Activated CD8-positive, alpha-beta memory T cell treated with anti-CD3 and anti-CD28 coated beads, Interleukin-2, amount 50 U/mL, for 1 hour (primary cell): ENCODE measurements around the gene MIA2.
"Not testable (repeated sequence)": the region's sequence is repeated elsewhere in the genome, so short reads cannot be mapped to it uniquely, and the experiment has no call there.

ENCODE experiments used
- DNase-seq: peaks from one replicate; pipeline ENCODE4 v3.0.0-alpha.2; 2020; ENCODE audit errors: extremely low read depth

Gene MIA2

DNA sequence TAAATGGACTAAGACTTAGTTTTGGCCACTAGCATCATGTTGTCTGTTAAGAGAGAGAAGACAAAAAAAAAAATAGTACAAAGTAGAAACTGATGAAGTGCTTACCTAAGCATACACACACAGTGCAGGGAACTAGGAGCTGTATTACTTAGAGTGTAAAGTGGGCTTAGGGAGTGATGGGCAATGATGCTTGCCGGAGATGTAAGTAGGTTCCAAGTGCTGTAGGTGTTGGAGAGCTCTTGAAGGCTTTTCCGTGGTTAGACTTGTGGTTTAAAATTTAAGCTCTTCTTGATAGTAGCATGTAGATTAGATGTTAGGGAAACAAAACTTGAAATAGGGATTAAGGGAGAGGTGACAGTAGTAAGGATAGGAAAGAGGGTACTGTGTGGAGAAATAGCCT, 34.7 kb downstream of the MIA2 start:
- no peak for DNase-seq

DNA sequence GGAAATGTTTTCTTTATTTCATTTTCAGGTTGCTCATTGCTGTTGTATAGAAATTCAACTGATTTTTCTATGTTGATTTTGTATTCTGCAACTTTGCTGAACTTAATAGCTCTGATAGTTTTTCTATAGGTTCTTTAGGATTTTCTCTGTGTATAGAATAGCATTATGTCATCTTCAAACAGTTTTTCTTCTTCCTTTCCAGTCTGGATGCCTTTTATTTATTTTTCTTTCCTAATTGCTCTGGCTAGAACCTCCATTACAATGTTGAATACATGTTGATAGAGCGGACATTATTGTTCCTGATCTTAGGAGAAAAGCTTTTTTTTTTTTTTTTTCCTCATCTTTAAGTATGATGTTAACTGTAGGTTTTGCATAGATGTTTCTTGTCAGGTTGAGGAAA, 39.2 kb downstream of the MIA2 start:
- DNase-seq = no peak

DNA sequence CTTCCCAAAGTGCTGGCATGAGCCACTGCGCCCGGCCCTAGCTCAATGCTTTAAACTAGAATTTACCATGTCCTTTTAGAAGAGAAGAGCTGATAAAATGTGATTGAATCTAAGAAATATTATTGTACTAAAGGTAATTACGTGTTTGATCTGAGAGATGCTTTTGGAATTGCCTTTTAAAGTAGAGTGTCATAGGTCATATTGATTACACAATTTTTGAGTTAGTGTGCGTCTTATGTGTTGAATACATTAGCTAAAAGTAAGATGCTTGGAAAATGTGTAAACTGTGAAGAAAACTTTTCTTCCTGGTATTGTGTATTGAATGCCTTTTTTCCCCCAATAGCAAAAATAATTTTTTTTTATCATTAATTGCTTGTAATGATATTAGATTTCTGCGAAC, 41.7 kb downstream of the MIA2 start:
- no peak for DNase-seq

DNA sequence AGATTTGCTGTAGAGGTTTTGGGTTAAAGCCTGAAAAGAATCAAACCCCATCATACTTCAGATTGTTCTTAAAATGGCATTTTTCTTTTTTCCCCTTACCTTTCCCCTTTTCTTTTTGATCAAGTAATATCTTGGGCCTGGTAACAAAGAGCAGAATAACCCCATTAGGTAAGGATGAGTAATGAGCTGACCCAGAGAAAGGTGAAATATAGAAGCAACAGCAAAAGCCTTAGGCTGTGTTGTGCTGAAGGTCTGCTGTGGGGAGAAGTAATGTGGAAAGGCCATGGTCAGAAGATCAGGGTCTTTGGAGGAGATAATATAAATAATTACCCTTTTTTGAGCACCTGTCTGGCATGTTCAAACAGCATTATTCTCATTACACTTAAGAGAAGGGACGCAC, 42.3 kb downstream of the MIA2 start:
- no peak for DNase-seq

DNA sequence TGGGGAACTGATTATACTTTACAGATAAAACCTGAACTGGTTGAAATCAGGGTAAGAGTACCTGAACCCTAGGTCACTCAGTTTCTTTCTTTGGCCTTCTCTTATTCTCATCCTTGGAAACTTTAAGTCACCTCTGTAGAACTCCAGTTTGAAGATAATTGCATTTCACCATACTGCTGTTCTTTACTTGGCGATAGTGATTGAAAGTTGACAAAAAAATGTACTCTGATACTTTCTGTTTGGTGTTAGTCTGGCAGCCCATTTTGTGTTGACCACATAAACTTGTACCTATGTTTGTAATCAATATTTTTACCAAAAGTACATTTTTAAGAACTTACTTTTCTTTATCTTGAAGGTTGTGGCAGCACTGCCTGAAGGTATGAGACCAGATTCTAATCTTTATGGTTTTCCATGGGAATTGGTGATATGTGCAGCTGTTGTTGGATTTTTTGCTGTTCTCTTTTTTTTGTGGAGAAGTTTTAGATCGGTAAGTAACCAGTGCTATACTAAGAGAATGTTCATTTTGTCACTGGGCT, 42.9 kb downstream of the MIA2 start:
- DNase-seq = no peak

DNA sequence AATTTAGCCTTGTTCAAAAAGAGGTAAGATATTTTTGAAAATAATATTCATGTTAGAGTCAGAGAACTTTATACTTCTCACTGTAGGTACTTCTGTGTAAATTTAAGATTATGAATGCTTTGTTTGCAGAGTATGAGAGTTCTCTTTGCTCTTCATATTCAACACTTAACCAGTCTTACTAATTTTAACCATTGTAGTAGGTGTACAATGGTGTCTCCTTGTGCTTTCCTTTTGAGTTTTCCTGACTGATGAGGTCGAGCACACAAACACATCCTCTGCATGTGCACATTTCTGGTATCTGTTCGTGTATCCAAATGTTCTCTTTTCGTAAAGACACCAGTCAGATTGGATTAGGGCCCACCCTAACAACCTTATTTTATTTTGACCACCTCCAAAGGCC, 45.8 kb downstream of the MIA2 start:
- DNase-seq = no peak

DNA sequence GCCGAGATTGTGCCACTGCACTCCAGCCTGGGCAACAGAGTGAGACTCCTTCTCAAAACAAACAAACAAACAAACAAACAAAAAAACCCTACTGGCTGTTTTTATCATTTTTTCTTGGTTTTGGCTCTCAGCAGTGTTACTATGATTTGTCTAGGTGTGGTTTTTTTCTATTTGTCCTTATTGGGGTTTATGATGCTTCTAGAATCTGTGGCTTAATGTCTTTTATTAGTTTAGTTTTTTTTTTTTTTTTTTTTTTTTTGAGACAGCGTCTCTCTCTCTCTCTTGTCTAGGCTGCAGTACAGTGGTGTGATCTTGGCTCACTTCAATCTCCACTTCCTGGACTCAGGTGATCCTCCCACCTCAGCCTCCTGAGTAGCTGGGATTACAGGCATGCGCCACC, 47.0 kb downstream of the MIA2 start:
- not testable (repeated sequence) for DNase-seq

DNA sequence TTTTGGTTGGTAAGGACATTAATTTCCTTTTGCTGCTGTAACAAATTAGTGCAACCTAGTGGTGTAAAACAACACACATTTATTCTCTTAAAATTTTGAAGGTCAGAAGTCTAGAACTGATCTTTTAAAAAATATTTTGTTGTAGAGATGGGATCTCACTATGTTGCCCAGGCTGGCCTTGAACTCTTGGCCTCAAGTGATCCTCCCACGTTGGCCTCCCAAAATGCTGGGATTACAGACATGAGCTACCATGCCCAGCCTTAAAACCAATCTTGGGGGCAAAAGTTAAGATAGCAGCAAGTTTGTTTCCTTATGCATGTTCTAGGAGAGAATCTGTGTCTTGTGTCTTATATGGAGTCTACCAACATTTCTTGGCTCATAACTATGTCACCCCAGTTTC, 55.8 kb downstream of the MIA2 start:
- no peak for DNase-seq

DNA sequence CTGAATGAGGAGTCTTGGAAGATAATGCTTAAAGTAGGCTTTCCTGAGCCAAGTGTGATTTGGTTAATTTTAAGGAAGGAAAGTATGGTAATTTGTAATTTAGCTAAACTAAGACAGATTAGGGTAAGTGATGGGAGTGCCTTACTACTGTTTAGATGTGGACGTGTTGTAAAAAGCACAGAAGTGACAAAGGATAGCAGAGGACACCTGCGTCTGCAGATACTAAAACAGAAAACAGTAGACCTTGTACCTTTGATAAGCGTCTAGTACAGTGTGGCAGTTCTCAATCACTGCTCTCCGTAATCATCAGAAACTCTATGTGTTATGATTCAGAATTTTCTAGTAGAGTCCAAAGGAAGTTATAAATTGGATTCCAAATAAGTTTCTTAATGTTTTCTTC, 58.0 kb downstream of the MIA2 start:
- DNase-seq = no peak

DNA sequence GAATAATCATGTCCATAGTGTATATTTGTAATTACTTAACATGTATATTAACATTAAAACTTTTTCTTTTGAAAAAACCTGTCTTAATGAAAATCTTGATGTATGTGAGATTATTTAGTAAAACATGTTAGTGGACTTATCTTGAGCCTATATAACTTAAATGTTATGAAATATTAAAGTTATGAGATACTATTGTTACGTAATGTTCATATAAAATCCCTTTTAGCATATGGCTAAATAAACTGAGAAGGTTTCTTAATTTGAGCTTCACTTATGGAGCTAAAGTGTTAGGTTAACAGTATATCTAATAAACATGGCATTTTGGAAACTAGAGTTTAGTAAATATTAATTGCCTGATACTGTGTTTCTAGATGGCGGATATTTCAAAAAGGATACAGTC, 59.9 kb downstream of the MIA2 start:
- DNase-seq = no peak

DNA sequence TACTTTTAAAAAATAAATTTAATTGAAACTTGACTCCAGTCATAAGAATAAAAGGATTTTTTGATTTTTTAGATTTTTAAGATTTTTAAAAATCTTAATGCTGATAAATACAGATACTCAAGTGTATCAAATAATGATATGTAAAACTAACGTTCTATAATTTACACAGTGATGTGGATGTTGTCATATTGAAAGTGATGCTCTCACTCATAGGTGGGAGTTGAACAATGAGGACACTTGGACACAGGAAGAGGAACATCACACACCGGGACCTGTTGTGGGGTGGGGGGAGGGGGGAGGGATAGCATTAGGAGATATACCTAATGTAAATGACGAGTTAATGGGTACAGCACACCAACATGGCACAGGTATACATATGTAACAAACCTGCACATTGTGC, 66.7 kb downstream of the MIA2 start:
- not testable (repeated sequence) for DNase-seq

DNA sequence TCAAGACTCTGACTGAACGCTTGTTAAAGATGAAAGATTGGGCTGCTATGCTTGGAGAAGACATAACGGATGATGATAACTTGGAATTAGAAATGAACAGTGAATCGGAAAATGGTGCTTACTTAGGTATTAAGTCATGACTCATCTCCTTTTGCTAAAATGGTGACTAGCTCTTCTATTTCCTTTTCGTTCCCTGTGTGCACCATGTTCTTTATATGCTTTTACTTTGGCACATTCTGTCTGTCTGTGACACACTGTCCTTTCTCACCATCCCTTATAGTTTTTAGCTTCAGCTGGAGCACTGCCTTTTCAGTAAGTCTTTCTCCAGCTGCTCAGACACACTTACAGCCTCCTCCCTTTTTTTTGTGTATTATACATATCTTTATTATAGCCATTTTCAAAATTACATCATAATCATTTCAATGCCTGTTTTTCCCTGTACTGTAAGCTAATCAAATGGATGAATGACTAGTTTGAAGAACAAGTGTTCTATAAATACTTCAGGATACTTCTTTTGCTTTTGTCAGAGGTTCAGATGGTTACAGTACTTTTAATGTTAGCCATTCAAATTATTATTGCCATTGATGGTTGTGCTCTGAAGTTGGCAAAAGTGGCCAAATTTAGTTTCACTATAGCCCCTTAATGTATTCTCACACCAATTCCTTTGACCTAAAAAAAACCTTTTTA, 68.6 kb downstream of the MIA2 start:
- DNase-seq = no peak

DNA sequence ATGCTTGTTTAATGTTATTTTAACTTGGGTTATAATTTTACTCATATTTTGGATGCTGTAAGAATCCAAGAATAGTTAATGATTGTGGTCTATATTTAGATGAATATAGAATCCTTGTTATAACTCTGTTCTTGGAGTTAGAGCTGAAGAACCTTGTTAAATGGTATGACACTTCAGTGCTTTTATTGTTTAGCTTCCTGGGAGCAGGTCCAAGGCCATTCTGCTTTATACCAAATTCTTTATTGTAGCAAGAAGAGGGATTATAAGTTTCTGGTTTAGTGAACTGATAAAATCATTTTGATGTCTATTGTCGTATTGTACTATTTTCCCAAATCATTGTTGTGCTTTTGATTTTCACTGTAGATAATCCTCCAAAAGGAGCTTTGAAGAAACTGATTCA, 69.4 kb downstream of the MIA2 start:
- DNase-seq = no peak

DNA sequence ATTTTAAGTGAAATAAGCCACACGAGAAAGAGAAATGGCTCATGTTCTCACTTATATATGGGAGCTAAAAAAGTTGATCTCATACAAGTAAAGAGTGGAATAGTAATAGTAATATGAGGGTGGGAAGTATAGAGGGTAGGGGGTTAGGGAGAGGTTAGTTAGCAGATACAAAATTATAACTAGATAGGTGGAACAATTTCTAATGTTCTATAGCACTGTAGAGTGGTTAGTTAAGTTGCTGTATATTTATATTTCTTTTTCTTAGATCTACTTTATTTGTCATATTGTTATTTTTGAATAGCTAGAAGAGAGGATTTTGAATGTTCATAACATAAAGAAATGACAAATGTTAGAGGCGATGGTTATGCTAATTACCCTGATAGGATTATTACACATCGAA, 74.1 kb downstream of the MIA2 start:
- no peak for DNase-seq

DNA sequence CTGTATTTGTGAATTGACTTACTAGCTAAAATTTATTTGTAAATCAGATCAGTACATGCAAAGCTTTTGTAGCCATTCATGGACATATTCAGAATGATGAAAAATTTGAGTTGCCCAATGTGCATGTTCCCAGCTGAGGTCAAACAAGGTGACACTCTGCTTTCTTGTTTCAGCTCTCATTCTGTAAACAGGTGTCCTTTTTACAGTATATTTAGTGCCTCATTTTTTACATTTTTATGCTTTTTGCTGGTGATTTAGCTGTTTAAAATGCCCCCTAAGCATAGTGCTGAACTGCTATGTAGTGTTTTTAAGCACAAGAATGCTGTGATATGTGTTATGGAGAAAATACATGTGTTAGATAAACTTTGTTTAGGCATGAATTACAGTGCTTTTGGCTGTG, 76.3 kb downstream of the MIA2 start:
- DNase-seq = no peak

DNA sequence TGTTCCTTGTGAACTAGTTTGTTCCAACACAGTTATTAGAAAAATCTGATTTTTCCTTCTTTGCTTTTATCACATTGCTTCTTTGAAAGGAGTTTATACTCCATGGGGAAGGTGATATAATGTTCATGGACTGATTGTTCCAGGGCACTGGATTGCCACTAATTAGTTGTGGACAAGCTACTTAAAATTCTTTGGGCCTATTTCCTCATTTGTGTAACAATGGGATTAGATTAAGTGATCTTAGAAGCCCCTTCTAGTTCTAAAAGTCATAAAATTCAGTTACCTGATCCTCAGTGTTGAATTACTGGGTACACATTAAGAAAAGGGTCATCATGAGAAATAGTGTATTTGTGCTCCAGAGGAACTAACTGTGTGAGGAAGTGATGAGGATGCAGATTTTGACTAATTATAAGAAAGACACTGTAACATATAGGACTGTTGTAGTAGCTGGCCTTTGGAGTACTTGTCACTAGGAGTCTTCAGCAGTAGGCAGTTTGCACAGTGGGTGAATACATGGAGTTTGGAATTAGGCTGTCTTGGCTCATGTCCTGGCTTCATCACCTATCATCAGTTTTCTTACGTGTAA, 82.2 kb downstream of the MIA2 start:
- DNase-seq = no peak

DNA sequence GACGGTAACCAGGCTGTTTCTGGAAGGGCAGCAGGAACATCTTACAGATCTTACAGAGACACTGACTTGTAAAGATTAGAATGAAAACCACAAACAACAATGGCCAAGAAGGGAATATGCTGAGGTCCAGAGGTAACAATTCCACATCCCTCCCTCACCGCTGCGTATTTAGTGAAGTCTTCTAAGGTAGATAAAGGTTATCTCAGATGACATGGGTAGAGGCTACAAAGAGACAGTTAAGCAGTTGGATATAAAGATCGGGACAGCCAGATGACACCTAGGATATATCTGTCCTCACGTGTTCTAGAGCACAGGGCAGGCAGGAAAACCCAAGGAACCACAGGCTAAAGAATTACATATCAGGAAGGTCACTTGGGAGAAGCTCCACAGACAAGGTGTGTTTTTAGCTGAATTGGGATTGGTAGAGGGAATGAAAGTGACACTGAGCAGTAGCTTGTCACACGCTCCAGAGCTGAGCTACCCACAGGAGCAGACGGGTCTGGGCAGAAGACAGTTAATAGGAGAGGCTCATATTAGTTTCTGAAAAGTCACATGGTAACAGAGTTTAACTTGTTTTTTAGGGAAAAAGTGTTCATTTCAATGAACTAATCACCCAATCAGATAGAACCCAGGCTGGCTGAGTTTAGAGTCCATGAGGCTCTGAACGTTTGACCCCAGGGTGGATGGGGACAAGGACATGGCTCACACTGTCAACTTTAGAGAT, 83.3 kb downstream of the MIA2 start:
- DNase-seq = no peak

DNA sequence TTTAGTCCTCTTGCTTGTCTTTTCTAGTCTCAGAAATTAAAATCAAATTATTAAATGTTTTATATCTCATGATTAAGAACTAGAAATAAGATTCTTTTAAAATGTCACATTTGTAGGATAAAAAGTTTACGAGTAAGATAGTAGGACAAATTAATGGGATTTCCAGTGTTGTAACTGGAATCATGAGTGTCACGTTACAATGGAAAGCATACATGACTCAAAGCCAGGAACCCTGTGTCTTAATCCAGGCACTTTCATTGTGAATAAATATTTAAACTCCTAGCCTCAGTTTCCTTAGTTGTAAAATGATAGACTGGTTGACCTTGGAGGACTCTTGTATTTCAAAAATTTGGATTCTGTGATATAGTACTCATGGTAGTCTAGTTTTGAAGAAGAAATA, 84.9 kb downstream of the MIA2 start:
- DNase-seq = no peak

DNA sequence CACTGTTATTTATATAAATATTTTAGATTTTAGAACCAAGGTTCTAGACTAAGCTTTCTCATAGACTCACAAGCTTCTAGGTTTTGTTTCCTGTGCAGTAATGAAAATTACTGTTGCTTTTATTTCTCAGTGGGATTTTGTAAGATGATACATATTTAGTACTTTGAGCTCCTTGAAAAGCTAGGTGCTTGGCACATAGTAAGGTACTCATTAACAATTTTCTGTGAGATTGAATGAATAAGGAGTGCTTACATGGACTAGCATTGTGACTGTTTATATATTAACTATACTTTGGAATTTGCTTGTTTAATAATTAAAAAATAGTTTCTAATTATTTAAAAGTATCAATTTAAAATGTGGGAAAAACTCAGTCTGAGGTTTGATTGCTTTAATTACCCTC, 85.7 kb downstream of the MIA2 start:
- DNase-seq = no peak

DNA sequence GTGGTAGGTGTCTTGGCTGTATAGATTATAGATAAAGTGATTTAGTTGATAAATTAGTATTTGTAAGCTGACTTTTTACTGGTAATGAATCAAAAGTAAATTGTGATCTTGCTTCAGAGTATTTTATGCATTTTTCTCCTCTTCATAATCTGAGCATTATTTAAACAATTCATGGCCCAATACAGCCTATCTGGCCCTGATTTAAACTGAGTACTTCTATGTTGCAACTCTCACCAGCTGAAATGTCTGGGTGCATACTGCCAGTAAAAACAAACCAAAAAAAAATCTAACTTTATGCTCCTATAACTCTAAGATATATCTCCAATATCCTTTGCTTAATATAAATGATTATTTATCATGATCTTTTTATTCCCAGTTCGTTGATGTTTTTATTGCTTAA, 86.6 kb downstream of the MIA2 start:
- DNase-seq = no peak

DNA sequence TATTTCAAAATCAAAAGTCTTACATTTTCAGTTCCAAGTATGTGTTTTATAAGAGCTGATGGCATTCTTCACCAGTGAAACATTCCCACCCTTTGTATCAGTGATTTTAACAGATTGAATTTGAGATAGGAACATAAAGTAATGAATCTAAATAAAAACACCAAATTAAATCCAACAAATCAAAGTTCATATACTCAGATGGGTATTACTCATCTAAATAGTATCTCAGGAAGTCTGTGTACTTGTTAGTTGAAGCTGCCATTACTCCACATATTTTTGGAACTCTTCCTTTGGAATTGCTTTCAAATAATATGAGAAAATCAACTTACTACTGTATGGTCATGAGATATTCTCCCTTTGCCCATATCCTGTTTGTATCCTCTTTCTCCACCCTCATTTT, 89.1 kb downstream of the MIA2 start:
- DNase-seq = no peak

DNA sequence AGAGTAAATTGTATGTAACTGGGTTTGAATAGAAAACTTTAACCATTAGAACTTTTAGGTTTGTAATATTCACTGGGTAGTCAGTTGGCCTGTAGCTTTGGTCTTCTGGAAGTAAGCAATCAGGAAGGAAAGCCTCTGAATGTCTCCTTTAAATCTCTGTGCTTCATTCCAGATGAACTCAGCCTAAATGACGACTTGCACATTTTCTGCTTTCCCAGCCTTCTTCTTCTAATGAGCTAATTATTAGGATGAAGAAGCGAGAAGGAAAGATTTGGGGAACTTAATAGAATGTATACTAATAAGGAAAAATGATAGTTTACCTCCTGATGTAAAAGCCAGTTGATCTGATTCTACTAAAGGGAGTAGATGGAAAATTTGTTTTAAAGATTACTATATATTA, 90.4 kb downstream of the MIA2 start:
- DNase-seq = no peak

DNA sequence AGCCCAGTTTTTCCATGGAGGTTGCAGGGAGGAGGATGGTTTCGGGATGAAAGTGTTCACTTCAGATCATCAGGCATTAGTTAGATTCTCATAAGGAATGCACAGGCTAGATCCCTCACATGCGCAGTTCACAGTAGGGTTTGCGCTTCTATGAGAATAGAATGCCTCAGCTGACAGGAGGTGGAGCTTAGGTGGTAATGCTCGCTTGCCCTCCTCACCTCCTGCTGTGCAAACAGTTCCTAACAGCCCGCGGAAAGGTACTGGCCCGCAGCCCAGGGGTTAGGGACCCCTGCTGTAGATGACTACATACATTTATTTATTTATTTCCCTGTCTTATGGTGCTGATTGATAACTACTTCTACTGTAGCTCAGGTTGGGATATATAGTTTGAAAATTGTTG, 105.3 kb downstream of the MIA2 start:
- no peak for DNase-seq
